Panc1 (cell line): ENCODE measurements around the gene KIF26B.

Experiments
- POLR2AphosphoS5 ChIP-seq: IDR thresholded peaks from 2 replicates; pipeline ENCODE4 v1.6.1; 2012; ENCODE audit warnings: mild to moderate bottlenecking, low read depth, low read length, moderate library complexity
- REST ChIP-seq, 2 experiments: IDR thresholded peaks; 2 replicates each; pipeline ENCODE4 v1.6.1; 2011 to 2012; ENCODE audit warnings: low read depth in 2 of 2, control low read depth in 1 of 2, low read length in 1 of 2, mild to moderate bottlenecking in 1 of 2, moderate library complexity in 1 of 2; ENCODE audit not compliant: insufficient read depth in 1 of 2
- TF ChIP-seq, protein P1 (sequence below): fragments of 450-650 bp; IDR thresholded peaks from 2 replicates; pipeline ENCODE4 v1.5.1; 2017; ENCODE audit warnings: mild to moderate bottlenecking

GRCh38 chr1:245327360-245327759 is 172.6 kb downstream of the KIF26B start:
- TF ChIP-seq, protein P1, sequence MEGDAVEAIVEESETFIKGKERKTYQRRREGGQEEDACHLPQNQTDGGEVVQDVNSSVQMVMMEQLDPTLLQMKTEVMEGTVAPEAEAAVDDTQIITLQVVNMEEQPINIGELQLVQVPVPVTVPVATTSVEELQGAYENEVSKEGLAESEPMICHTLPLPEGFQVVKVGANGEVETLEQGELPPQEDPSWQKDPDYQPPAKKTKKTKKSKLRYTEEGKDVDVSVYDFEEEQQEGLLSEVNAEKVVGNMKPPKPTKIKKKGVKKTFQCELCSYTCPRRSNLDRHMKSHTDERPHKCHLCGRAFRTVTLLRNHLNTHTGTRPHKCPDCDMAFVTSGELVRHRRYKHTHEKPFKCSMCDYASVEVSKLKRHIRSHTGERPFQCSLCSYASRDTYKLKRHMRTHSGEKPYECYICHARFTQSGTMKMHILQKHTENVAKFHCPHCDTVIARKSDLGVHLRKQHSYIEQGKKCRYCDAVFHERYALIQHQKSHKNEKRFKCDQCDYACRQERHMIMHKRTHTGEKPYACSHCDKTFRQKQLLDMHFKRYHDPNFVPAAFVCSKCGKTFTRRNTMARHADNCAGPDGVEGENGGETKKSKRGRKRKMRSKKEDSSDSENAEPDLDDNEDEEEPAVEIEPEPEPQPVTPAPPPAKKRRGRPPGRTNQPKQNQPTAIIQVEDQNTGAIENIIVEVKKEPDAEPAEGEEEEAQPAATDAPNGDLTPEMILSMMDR, result no peak
- TF ChIP-seq POLR2AphosphoS5 (no peak), REST (IDR thresholded peaks at IDR 0.05; ENCODE audit: insufficient read depth in 1 of 2, low read depth in 2 of 2, low read length in 1 of 2) (no peak)
